Thoracic aorta (tissue), 2 donors: ENCODE data around the gene KCNT2. TPM values are rescaled to one million over a fixed set of nuclear protein-coding genes. Genes with fewer than 3 reads are reported as not detected.

ENCODE experiments used
- ATAC-seq: fragments of 150-250 bp; one replicate; pipeline ENCODE4 v1.8.0; 2017; ENCODE audit warnings: low read depth; ENCODE audit not compliant: insufficient number of reproducible peaks, low FRiP score
- DNase-seq: peaks from one replicate; pipeline ENCODE4 v3.0.0-alpha.2; 2020; ENCODE audit warnings: low spot score
- H3K27ac ChIP-seq, 2 donors: fragments of 200-600 bp; sonication (generic); 1 replicate in 1 of 2; 2 replicates in 1 of 2; pipeline ENCODE4 v1.5.1; 2016; ENCODE audit warnings: mild to moderate bottlenecking in 2 of 2, moderate library complexity in 2 of 2
- H3K27me3 ChIP-seq: fragments of 200-600 bp; sonication (generic); replicated peaks from 2 replicates; pipeline ENCODE4 v1.6.0; 2016; ENCODE audit warnings: mild to moderate bottlenecking; ENCODE audit not compliant: insufficient read depth
- H3K36me3 ChIP-seq: fragments of 200-600 bp; sonication (generic); one replicate; pipeline ENCODE4 v1.5.1; 2016
- H3K4me1 ChIP-seq, 2 donors: fragments of 200-600 bp; sonication (generic); 1 replicate in 1 of 2; 2 replicates in 1 of 2; pipeline versions ENCODE4 v1.5.1 to v1.6.0; 2016; ENCODE audit warnings: low read depth in 2 of 2, mild to moderate bottlenecking in 1 of 2; ENCODE audit not compliant: control insufficient read depth in 1 of 2
- H3K4me3 ChIP-seq: fragments of 200-600 bp; sonication (generic); 2 replicates; pipeline ENCODE4 v1.5.1; 2016; ENCODE audit warnings: mild to moderate bottlenecking
- H3K9me3 ChIP-seq: fragments of 200-600 bp; sonication (generic); 2 replicates; pipeline ENCODE4 v1.5.1; 2016
- total RNA-seq, 2 donors: library from RNA; depleted of rRNA; stranded (reverse); fragments of >200 nt; gene quantifications; one replicate each; pipeline versions ENCODE4 v1.1.0 to v1.2.3, GENCODE V29; 2016
- TF ChIP-seq, protein P1 (sequence below): fragments of 200-600 bp; sonication (generic); IDR thresholded peaks from one replicate; pipeline ENCODE4 v1.5.1; 2019; ENCODE audit warnings: antibody characterized with exemption

KCNT2 gene
- total RNA-seq, 2 donors from 2014 or later, result 15.6 to 23.6 TPM

DNA sequence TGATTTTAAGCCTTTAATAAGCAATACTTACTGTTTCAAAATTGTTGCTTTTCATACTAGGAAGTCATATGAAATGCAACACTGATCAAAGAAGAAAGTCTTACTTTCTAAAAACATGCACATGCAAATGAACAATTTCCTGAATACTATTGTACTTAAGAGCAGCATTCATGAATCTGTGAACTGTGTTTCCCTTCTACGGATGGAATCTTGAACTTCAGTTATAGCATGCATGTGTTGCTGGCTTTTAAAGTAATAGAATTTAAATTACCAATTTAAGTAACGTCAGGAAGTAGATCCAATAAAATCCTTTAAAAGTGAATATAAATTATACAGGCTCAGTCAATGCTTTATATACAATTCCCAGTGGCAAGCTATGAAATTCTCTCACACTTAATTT lies 348.9 kb downstream of the KCNT2 start:
- Histone ChIP-seq H3K9me3 (no peaks in the 10 kb centered on the region), H3K36me3 (no peaks in the 10 kb centered on the region), H3K4me1 (no peaks in the 10 kb centered on the region), H3K27ac (no peak overlapping the region), H3K27me3 (no peaks in the 10 kb centered on the region), H3K4me3 (no peak overlapping the region)
- DNase-seq (no peak), ATAC-seq (no peak)
- TF ChIP-seq, protein P1, sequence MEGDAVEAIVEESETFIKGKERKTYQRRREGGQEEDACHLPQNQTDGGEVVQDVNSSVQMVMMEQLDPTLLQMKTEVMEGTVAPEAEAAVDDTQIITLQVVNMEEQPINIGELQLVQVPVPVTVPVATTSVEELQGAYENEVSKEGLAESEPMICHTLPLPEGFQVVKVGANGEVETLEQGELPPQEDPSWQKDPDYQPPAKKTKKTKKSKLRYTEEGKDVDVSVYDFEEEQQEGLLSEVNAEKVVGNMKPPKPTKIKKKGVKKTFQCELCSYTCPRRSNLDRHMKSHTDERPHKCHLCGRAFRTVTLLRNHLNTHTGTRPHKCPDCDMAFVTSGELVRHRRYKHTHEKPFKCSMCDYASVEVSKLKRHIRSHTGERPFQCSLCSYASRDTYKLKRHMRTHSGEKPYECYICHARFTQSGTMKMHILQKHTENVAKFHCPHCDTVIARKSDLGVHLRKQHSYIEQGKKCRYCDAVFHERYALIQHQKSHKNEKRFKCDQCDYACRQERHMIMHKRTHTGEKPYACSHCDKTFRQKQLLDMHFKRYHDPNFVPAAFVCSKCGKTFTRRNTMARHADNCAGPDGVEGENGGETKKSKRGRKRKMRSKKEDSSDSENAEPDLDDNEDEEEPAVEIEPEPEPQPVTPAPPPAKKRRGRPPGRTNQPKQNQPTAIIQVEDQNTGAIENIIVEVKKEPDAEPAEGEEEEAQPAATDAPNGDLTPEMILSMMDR, result no peak

DNA sequence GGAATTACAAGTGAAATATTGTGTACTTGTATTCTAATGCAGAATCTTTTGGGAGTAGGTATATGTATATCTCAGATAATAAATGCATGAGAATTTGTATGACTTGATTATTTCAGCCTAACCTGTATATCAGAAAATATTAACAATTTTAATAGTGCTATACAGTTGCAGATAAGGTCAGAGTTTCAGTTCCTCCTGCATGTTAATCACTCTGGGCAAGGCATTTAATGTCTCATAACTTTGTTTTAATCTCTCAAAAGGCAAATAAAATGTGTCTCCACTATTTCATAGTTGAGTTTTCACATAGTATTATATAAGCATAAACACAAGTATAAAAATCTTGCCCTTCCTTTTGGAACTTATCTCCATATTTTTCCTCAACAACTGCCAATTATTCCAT lies 352.5 kb downstream of the KCNT2 start:
- Histone ChIP-seq H3K36me3 (no peaks in the 10 kb centered on the region), H3K9me3 (no peaks in the 10 kb centered on the region), H3K27ac (no peak overlapping the region), H3K27me3 (no peaks in the 10 kb centered on the region), H3K4me3 (no peak overlapping the region), H3K4me1 (no peaks in the 10 kb centered on the region)
- ATAC-seq (no peak), DNase-seq (no peak)
- TF ChIP-seq, protein P1, result no peak

DNA sequence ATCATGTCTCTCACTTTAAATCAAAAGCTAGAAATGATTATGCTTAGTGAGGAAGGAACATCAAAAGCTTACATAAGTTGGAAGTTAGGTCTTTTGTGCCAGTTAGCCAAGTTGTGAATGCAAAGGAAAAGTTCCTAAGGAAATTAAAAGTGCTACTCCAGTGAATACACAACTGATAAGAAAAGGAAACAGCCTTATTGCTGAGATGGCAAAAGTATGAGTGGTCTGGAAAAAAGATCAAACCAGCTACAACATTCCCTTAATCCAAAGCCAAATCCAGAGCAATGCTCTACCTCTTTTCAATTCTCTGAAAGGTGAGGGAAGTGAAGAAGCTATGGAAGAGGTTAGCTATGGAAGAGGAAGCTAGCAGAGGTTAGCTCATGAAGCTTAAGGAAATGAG lies 378.7 kb downstream of the KCNT2 start:
- TF ChIP-seq, protein P1, result no peak
- no peaks in the 10 kb centered on the region for H3K36me3 ChIP-seq
- no peak for DNase-seq
- H3K4me3 ChIP-seq, result no peak overlapping the region
- H3K4me1 ChIP-seq, result no peaks in the 10 kb centered on the region
- H3K9me3 ChIP-seq, result no peaks in the 10 kb centered on the region
- no peaks in the 10 kb centered on the region for H3K27me3 ChIP-seq
- no peak overlapping the region for H3K27ac ChIP-seq
- no peak for ATAC-seq

DNA sequence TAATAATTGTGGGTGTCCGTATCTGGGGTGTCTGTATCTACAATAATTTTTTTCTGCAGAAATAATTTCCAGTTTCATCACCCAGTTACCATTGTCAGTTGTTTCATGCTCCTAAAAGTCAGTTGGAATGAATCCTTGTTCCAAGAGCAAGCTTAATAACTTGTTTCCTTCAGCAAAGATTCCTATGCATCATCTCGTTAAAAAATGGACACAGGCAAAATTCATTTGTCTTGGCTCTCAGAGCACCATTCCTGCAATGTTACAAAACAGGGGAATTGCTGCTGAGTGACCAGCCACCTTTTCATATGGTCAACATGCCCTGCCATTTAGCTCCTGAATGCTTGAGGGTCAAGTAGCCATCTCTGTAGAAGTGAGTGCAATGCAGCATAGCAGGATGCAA lies 393.4 kb downstream of the KCNT2 start:
- Histone ChIP-seq H3K27ac (no peak overlapping the region), H3K4me3 (no peak overlapping the region), H3K9me3 (no peaks in the 10 kb centered on the region), H3K4me1 (no peaks in the 10 kb centered on the region), H3K36me3 (no peaks in the 10 kb centered on the region), H3K27me3 (no peaks in the 10 kb centered on the region)
- ATAC-seq, result no peak
- TF ChIP-seq, protein P1, result no peak
- DNase-seq, result no peak

DNA sequence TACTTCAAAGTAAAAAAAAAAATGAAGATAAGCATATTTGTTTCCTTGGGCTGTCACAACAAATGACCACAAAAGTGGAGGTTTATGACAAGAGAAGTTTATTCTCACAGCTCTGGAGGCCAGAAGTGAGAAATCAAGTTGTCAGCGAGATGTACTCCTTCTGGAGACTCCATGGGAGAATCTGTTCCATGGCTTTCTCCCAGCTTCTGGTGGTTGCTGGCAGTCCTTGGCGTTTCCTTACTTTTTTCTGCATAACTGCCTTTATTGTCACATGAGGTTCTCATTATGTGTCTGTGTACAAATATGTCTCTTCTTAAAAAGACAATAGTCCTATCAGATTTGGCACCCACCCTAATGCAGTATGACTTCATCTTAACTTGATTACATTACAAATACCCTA lies 398.3 kb downstream of the KCNT2 start:
- H3K36me3 ChIP-seq, result no peaks in the 10 kb centered on the region
- TF ChIP-seq, protein P1, result no peak
- H3K27ac ChIP-seq, result no peak overlapping the region
- no peak overlapping the region for H3K4me3 ChIP-seq
- H3K4me1 ChIP-seq, result no peaks in the 10 kb centered on the region
- no peak for DNase-seq
- no peaks in the 10 kb centered on the region for H3K9me3 ChIP-seq
- no peak for ATAC-seq
- H3K27me3 ChIP-seq, result no peaks in the 10 kb centered on the region
